OCI-LY1 (cell line): ENCODE data around the gene SIAE.
"Not testable (repeated sequence)": the region's sequence is repeated elsewhere in the genome, so short reads cannot be mapped to it uniquely, and the experiment has no call there.

Experiments
- H2AFZ ChIP-seq: fragments of 200-600 bp; sonication (generic), shearing (Covaris generic); 2 replicates; pipeline ENCODE4 v1.6.0; 2014; ENCODE audit warnings: antibody characterized with exemption, mild to moderate bottlenecking, low read length
- H3F3A ChIP-seq: fragments of 200-600 bp; sonication (generic), shearing (Covaris generic); 2 replicates; pipeline ENCODE4 v1.6.0; 2014; ENCODE audit warnings: mild to moderate bottlenecking, antibody characterized with exemption, low read length, moderate library complexity; ENCODE audit not compliant: insufficient read depth
- H3K27ac ChIP-seq: fragments of 200-600 bp; sonication (generic); 2 replicates; pipeline ENCODE4 v1.5.1; 2014; ENCODE audit warnings: low read length, mixed run types, mild to moderate bottlenecking, low read depth; ENCODE audit not compliant: poor library complexity, severe bottlenecking
- H3K27me3 ChIP-seq: fragments of 200-600 bp; sonication (generic); 2 replicates; pipeline ENCODE4 v1.6.0; 2014; ENCODE audit warnings: antibody characterized with exemption, mild to moderate bottlenecking, low read length, moderate library complexity; ENCODE audit not compliant: insufficient read depth
- H3K36me3 ChIP-seq: fragments of 200-600 bp; sonication (generic); 2 replicates; pipeline ENCODE4 v1.6.1; 2014; ENCODE audit warnings: mild to moderate bottlenecking, antibody characterized with exemption, low read length, moderate library complexity, mixed read lengths; ENCODE audit not compliant: insufficient read depth
- H3K4me1 ChIP-seq: fragments of 200-600 bp; sonication (generic); 2 replicates; pipeline ENCODE4 v1.5.1; 2014; ENCODE audit warnings: mild to moderate bottlenecking, low read length, moderate library complexity; ENCODE audit not compliant: insufficient read depth, severe bottlenecking
- H3K4me2 ChIP-seq: fragments of 200-600 bp; sonication (generic), shearing (Covaris generic); 2 replicates; pipeline ENCODE4 v1.6.1; 2014; ENCODE audit warnings: low read length
- H3K4me3 ChIP-seq: fragments of 200-600 bp; sonication (generic); 2 replicates; pipeline ENCODE4 v1.5.1; 2014; ENCODE audit warnings: low read length, low read depth, mild to moderate bottlenecking, mixed read lengths; ENCODE audit not compliant: poor library complexity, severe bottlenecking
- H3K79me2 ChIP-seq: fragments of 200-600 bp; shearing (Covaris generic); 2 replicates; pipeline ENCODE4 v1.6.1; 2016; ENCODE audit warnings: mixed run types, low read length, mixed read lengths; ENCODE audit not compliant: insufficient read depth
- H3K9ac ChIP-seq: fragments of 200-600 bp; sonication (generic), shearing (Covaris generic); 2 replicates; pipeline ENCODE4 v1.6.1; 2014; ENCODE audit warnings: mild to moderate bottlenecking, low read length, mixed read lengths
- H3K9me2 ChIP-seq: fragments of 200-600 bp; sonication (generic), shearing (Covaris generic); 2 replicates; pipeline ENCODE4 v1.6.1; 2014; ENCODE audit warnings: low read depth, mild to moderate bottlenecking, low read length, mixed read lengths
- H3K9me3 ChIP-seq: fragments of 200-600 bp; shearing (Covaris generic); 2 replicates; pipeline ENCODE4 v1.6.1; 2014; ENCODE audit warnings: low read length, mixed read lengths
- H4K20me1 ChIP-seq: fragments of 200-600 bp; sonication (generic), shearing (Covaris generic); 2 replicates; pipeline ENCODE4 v1.6.0; 2016; ENCODE audit warnings: mild to moderate bottlenecking, low read length; ENCODE audit not compliant: insufficient read depth
- CTCF ChIP-seq: fragments of 200-600 bp; sonication (generic), shearing (Covaris generic); IDR thresholded peaks from 2 replicates; pipeline ENCODE4 v1.5.1; 2017; ENCODE audit warnings: mild to moderate bottlenecking, antibody characterized with exemption, low read length, moderate library complexity, mixed read lengths
- EZH2 ChIP-seq: fragments of 200-600 bp; sonication (generic), shearing (Covaris generic); IDR thresholded peaks from 2 replicates; pipeline ENCODE4 v1.8.0; 2017; ENCODE audit warnings: borderline replicate concordance, mixed run types, mild to moderate bottlenecking, antibody characterized with exemption, low read length, moderate library complexity, mixed read lengths

Gene SIAE

GRCh38 chr11:124610295-124610694 is 63.2 kb downstream of the SIAE start:
- no peak overlapping the region for H3K4me3 ChIP-seq
- H3K4me1 ChIP-seq, result no peaks in the 10 kb centered on the region
- H4K20me1 ChIP-seq, result no peaks in the 10 kb centered on the region
- no peak overlapping the region for H2AFZ ChIP-seq
- no peak overlapping the region for H3K27ac ChIP-seq
- no peaks in the 10 kb centered on the region for H3K9me2 ChIP-seq
- no peaks in the 10 kb centered on the region for H3K9me3 ChIP-seq
- no peak overlapping the region for H3K4me2 ChIP-seq
- no peak overlapping the region for H3K9ac ChIP-seq
- no peaks in the 10 kb centered on the region for H3F3A ChIP-seq
- H3K27me3 ChIP-seq, result no peaks in the 10 kb centered on the region
- H3K79me2 ChIP-seq, result no peaks in the 10 kb centered on the region
- TF ChIP-seq CTCF, result no peak
- no peaks in the 10 kb centered on the region for H3K36me3 ChIP-seq

GRCh38 chr11:124608147-124608546 is 65.4 kb downstream of the SIAE start:
- Histone ChIP-seq H3K9me2 (no peaks in the 10 kb centered on the region), H4K20me1 (no peaks in the 10 kb centered on the region), H3K9ac (no peak overlapping the region), H3K27ac (no peak overlapping the region), H2AFZ (no peak overlapping the region), H3K4me2 (no peak overlapping the region), H3F3A (no peaks in the 10 kb centered on the region), H3K79me2 (no peaks in the 10 kb centered on the region), H3K36me3 (no peaks in the 10 kb centered on the region), H3K9me3 (no peaks in the 10 kb centered on the region), H3K4me1 (no peaks in the 10 kb centered on the region), H3K4me3 (no peak overlapping the region), H3K27me3 (no peaks in the 10 kb centered on the region)
- TF ChIP-seq EZH2 (no peak), CTCF (no peak)

GRCh38 chr11:124605719-124606118 is 67.8 kb downstream of the SIAE start:
- Histone ChIP-seq H3F3A (no peaks in the 10 kb centered on the region), H3K9ac (no peak overlapping the region), H3K4me1 (no peaks in the 10 kb centered on the region), H3K79me2 (no peaks in the 10 kb centered on the region), H3K36me3 (no peaks in the 10 kb centered on the region), H4K20me1 (no peaks in the 10 kb centered on the region), H3K4me2 (no peak overlapping the region), H2AFZ (no peak overlapping the region), H3K27me3 (no peaks in the 10 kb centered on the region), H3K9me2 (no peaks in the 10 kb centered on the region), H3K27ac (no peak overlapping the region), H3K4me3 (no peak overlapping the region), H3K9me3 (no peaks in the 10 kb centered on the region)
- TF ChIP-seq EZH2, result no peak
- no peak for TF ChIP-seq CTCF

GRCh38 chr11:124602723-124603122 is 70.8 kb downstream of the SIAE start:
- H3F3A ChIP-seq, H3K4me1 ChIP-seq, H3K27me3 ChIP-seq, H3K9me2 ChIP-seq, H2AFZ ChIP-seq, H3K4me3 ChIP-seq, H3K9ac ChIP-seq, H3K27ac ChIP-seq, H4K20me1 ChIP-seq, H3K9me3 ChIP-seq, H3K4me2 ChIP-seq, H3K79me2 ChIP-seq, H3K36me3 ChIP-seq: not testable (repeated sequence)
